ENCODE measurements around the gene PRKCA. TPM values are rescaled to one million over a fixed set of nuclear protein-coding genes. Genes with fewer than 3 reads are reported as not detected.

The PRKCA gene
- total RNA-seq, 6 experiments from 2014 or later: 81.2 to 106 (median 92.9) TPM

DNA sequence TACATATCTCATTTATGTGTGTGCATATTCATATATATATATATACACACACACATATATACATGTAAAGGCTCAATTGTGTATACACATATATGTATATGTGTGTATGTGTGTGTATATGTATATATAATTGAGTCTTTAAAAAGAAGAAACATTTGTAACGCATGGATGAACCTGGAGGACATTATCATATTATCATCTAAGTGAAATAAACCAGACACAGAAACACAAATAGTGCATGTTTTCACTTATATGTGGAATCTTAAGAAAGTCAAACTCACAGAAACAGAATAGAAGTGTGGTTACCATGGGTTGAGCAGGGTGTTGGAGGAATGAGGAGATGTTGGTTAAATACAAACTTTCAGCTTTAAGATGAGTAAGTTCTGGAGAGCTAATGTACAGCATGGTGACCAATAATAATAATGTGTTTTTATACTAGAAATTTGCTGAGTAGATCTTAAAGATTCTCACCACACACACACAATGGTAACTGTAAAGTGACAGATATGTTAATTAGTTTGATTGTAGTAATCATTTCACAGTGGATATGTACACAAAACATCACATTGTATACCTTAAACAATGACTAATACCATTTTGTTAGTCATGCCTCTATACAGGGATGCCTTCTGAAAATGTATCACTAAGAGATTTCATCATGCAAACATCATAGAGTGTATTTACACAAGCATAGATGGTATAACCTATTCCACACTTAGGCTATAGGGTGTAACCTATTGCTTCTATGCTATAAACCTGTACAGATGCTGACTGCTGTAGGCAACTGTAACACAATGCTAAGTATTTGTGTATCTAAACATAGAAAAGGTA, 399.9 kb downstream of the PRKCA start:
- no peak overlapping the region for H3K4me3 Mint-ChIP-seq
- peaks cover 14% of the 10 kb centered on the region for H3K4me1 Mint-ChIP-seq (ENCODE audit: low read depth)
- peak; percentile 27 for DNase-seq
- no peaks in the 10 kb centered on the region; the same call in 1 of the 2 replicates for H3K27me3 Mint-ChIP-seq (ENCODE audit: insufficient read depth)
- peaks cover 17% of the 10 kb centered on the region for H3K36me3 Mint-ChIP-seq (ENCODE audit: low read depth)
- H3K9me3 Mint-ChIP-seq: no peaks in the 10 kb centered on the region
- TF ChIP-seq, protein P1, sequence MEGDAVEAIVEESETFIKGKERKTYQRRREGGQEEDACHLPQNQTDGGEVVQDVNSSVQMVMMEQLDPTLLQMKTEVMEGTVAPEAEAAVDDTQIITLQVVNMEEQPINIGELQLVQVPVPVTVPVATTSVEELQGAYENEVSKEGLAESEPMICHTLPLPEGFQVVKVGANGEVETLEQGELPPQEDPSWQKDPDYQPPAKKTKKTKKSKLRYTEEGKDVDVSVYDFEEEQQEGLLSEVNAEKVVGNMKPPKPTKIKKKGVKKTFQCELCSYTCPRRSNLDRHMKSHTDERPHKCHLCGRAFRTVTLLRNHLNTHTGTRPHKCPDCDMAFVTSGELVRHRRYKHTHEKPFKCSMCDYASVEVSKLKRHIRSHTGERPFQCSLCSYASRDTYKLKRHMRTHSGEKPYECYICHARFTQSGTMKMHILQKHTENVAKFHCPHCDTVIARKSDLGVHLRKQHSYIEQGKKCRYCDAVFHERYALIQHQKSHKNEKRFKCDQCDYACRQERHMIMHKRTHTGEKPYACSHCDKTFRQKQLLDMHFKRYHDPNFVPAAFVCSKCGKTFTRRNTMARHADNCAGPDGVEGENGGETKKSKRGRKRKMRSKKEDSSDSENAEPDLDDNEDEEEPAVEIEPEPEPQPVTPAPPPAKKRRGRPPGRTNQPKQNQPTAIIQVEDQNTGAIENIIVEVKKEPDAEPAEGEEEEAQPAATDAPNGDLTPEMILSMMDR (IDR thresholded peaks at IDR 0.05): no peak
- H3K27ac Mint-ChIP-seq: no peak overlapping the region

DNA sequence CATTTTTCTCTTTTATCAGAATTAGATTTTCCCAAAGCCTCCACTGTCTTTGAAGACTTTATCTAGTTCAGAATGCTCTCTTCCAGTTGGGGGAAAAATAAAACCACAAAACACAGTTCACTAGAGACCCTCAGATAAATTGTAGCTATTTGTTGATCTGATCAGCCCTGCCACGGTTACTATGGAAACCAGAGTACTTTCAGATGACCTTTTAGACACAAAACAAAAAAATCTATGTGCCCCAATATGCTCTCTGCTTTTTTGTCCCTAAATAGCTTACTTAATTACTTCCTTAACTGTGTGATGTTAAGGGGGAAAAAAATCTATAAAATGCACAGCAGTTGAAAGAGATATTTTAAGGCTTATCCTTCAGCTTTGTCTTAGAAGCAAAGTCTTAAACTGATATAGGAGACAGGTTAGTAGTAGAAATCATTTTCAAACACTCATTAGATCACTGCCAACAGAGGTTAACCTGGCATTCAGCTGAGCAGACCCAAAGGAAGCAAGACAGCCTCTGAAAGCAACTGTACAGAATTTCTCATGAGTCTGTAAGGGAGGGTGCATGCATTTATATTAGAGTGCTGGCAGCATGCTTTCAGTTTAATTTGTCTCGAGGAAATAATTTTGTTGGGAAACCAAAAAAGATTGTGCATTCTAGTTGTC, 402.6 kb downstream of the PRKCA start:
- Mint-ChIP-seq H3K4me3 (no peak overlapping the region), H3K27ac (peak overlapping the region; percentile 51; the same call in 1 of the 2 replicates), H3K36me3 (ENCODE audit: low read depth) (peaks cover 6% of the 10 kb centered on the region; the same call in 1 of the 2 replicates), H3K9me3 (no peaks in the 10 kb centered on the region), H3K4me1 (ENCODE audit: low read depth) (peaks cover 14% of the 10 kb centered on the region), H3K27me3 (ENCODE audit: insufficient read depth) (no peaks in the 10 kb centered on the region; the same call in 1 of the 2 replicates)
- no peak for DNase-seq
- TF ChIP-seq, protein P1 (IDR thresholded peaks at IDR 0.05): no peak

DNA sequence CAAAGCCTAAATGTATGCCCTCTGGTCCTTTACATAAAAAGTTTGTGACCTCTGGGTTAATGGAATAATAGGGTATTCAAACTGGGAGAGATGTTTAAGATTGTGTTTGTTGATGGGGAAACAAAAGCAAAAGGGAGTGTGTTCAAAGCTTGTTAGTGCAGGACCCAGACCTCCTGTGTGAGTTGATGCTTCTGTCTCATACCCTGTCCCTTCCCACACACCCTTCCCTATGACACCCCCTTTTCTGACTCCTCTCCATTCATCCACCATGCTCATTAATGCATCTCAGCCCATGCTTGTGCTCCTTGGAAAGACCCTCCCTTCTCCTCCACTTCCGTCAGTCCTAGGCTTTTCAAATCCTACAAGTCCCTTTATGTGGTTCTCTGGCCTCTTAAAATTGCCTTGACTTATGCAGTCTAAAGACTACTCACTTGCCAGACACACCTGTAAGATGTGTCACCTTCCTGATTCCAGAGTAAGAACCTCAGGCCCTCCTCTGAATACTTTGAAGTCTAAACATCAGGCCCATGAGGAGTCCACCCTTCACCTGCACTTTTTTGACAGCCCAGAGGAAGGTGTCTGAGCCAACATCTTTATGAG, 404.5 kb downstream of the PRKCA start:
- H3K27me3 Mint-ChIP-seq (ENCODE audit: insufficient read depth): peaks cover 4% of the 10 kb centered on the region
- peaks cover 16% of the 10 kb centered on the region; the same call in 1 of the 2 replicates for H3K36me3 Mint-ChIP-seq (ENCODE audit: low read depth)
- no peaks in the 10 kb centered on the region for H3K9me3 Mint-ChIP-seq
- H3K4me1 Mint-ChIP-seq (ENCODE audit: low read depth): peaks cover 11% of the 10 kb centered on the region
- H3K4me3 Mint-ChIP-seq: no peak overlapping the region; the same call in 1 of the 2 replicates
- TF ChIP-seq, protein P1 (IDR thresholded peaks at IDR 0.05): no peak
- DNase-seq: no peak
- H3K27ac Mint-ChIP-seq: no peak overlapping the region

DNA sequence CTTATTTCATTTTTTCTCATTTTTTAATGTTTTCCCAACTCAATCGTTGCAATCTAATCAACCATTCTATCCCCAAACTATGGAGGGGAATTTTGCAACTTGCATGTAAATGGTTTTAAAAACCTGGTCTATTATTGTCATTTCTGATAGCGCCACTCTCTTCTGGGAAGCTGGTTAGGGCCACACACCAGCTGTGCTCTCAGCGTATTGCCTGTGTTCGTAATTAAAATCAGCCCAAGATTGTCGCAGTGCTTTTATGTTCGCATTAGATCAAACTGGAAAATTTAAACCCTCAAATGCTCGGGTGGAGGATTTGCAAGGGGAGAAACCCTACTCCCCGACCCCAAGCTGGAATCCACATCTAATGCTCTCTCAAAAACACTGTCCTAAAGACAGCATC, 409.0 kb downstream of the PRKCA start:
- TF ChIP-seq, protein P1 (IDR thresholded peaks at IDR 0.05): no peak
- H3K27ac Mint-ChIP-seq: no peak overlapping the region
- no peaks in the 10 kb centered on the region for H3K9me3 Mint-ChIP-seq
- peaks cover 12% of the 10 kb centered on the region for H3K4me1 Mint-ChIP-seq (ENCODE audit: low read depth)
- H3K27me3 Mint-ChIP-seq (ENCODE audit: insufficient read depth): peaks cover 8% of the 10 kb centered on the region
- no peak for DNase-seq
- peaks cover 16% of the 10 kb centered on the region; the same call in 1 of the 2 replicates for H3K36me3 Mint-ChIP-seq (ENCODE audit: low read depth)
- H3K4me3 Mint-ChIP-seq: no peak overlapping the region

DNA sequence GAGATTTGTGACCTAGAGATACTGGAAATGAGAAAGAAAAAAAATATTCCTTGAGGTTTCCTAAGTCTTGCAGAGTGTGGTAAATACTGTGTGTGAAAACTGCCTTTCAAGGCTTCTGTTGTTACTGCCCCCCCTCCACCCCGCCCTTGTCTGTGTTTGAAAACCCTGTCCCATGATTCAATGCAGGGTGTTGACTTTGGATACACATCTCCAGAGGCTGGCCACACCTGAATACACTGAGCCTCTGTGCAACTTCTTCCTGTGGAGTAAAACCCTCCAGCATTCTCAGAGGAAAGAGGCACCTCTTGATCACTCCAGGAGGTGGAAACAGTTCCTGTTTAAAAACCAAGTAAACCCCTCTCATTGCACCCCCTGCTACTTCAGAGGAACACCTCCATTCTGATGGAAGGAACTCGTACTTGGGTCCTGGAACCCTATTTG, 409.5 kb downstream of the PRKCA start:
- TF ChIP-seq, protein P1 (IDR thresholded peaks at IDR 0.05): no peak
- DNase-seq: no peak
- Mint-ChIP-seq H3K27me3 (ENCODE audit: insufficient read depth) (peaks cover 8% of the 10 kb centered on the region), H3K9me3 (no peaks in the 10 kb centered on the region), H3K36me3 (ENCODE audit: low read depth) (peaks cover 16% of the 10 kb centered on the region; the same call in 1 of the 2 replicates), H3K4me3 (no peak overlapping the region), H3K4me1 (ENCODE audit: low read depth) (peaks cover 12% of the 10 kb centered on the region), H3K27ac (no peak overlapping the region)

Measured in HFFc6 (cell line).